ENCODE data around the gene MT1E.

- TF ChIP-seq CTCF (IDR thresholded peaks at IDR 0.05) (no peak), POLR2A (IDR thresholded peaks at IDR 0.05) (no peak)
These were observed 11.0 kb upstream of the MT1E start for GRCh38 chr16:56614549-56614991.

Measured in adrenal gland (tissue), 5 donors.